HG03457 (cell line): ENCODE data around the gene FAM72D.
"Not testable (repeated sequence)": the region's sequence is repeated elsewhere in the genome, so short reads cannot be mapped to it uniquely, and the experiment has no call there.

ENCODE experiments used
- ATAC-seq: cut with Tn5 transposase; IDR thresholded peaks from one replicate; pipeline ENCODE4 v1.9.1; 2021; ENCODE audit warnings: moderate number of reproducible peaks; ENCODE audit not compliant: unreplicated experiment

The FAM72D gene

GRCh38 chr1:145095284-145096057, at the start of gene FAM72D, which contains the start of gene SRGAP2B:
TSS of gene FAM72D (plus strand) at chr1:145095974. CDS start at chr1:145096848, 874 bp downstream.
TSS of gene SRGAP2B (minus strand) at chr1:145095328. CDS start at chr1:145092901, 2,427 bp downstream.
- peak; percentile 76 for ATAC-seq

GRCh38 chr1:145047553-145047952, 48.2 kb upstream of the FAM72D start:
- ATAC-seq = not testable (repeated sequence)

GRCh38 chr1:145048181-145048856, 47.5 kb upstream of the FAM72D start:
- ATAC-seq = not testable (repeated sequence)

GRCh38 chr1:145052019-145052776, 43.6 kb upstream of the FAM72D start:
- ATAC-seq = not testable (repeated sequence)

- not testable (repeated sequence) for ATAC-seq
Measured at GRCh38 chr1:145053428-145053827, 42.3 kb upstream of the FAM72D start.

- ATAC-seq = peak; percentile 97
Measured at GRCh38 chr1:145055217-145055760, 40.5 kb upstream of the FAM72D start.

- ATAC-seq = not testable (repeated sequence)
Measured at GRCh38 chr1:145058184-145058583, 37.6 kb upstream of the FAM72D start.

- ATAC-seq = not testable (repeated sequence)
Measured at GRCh38 chr1:145063285-145063684, 32.5 kb upstream of the FAM72D start.

- ATAC-seq = not testable (repeated sequence)
Measured at GRCh38 chr1:145063941-145064648, 31.7 kb upstream of the FAM72D start.

GRCh38 chr1:145065194-145065826, 30.5 kb upstream of the FAM72D start:
- ATAC-seq = not testable (repeated sequence)

GRCh38 chr1:145066486-145066885, 29.3 kb upstream of the FAM72D start:
- not testable (repeated sequence) for ATAC-seq

- not testable (repeated sequence) for ATAC-seq
Measured at GRCh38 chr1:145071569-145071968, 24.2 kb upstream of the FAM72D start.

GRCh38 chr1:145074021-145074559, 21.7 kb upstream of the FAM72D start:
- not testable (repeated sequence) for ATAC-seq

GRCh38 chr1:145076877-145077276, 18.9 kb upstream of the FAM72D start:
- not testable (repeated sequence) for ATAC-seq

- not testable (repeated sequence) for ATAC-seq
Measured at GRCh38 chr1:145077872-145078786, 17.6 kb upstream of the FAM72D start.

GRCh38 chr1:145078787-145079370, 16.9 kb upstream of the FAM72D start:
- not testable (repeated sequence) for ATAC-seq

- ATAC-seq = not testable (repeated sequence)
Measured at GRCh38 chr1:145079737-145080136, 16.0 kb upstream of the FAM72D start.

- not testable (repeated sequence) for ATAC-seq
Measured at GRCh38 chr1:145080193-145080592, 15.6 kb upstream of the FAM72D start.
